Gastroesophageal sphincter (tissue), 4 donors: ENCODE data around the gene DRAP1. TPM values are rescaled to one million over a fixed set of nuclear protein-coding genes. Genes with fewer than 3 reads are reported as not detected.

Source experiments
- ATAC-seq: fragments of 150-250 bp; one replicate; pipeline ENCODE4 v1.9.1; 2016; ENCODE audit warnings: mild to moderate bottlenecking, moderate library complexity
- H3K27ac ChIP-seq, 4 donors: fragments of 200-600 bp; sonication (generic) in 3 of 4; 1 replicate in 3 of 4; 2 replicates in 1 of 4; pipeline ENCODE4 v1.5.1; 2016 to 2019
- H3K27me3 ChIP-seq: fragments of 200-600 bp; sonication (generic); one replicate; pipeline ENCODE4 v1.5.1; 2019
- H3K36me3 ChIP-seq, 2 donors: fragments of 200-600 bp; sonication (generic); one replicate each; pipeline ENCODE4 v1.5.1; 2019; ENCODE audit warnings: control low read depth in 1 of 2
- H3K4me1 ChIP-seq, 3 donors: fragments of 200-600 bp; sonication (generic); 1 replicate in 2 of 3; 2 replicates in 1 of 3; pipeline ENCODE4 v1.5.1; 2016 to 2019; ENCODE audit warnings: control low read depth in 2 of 3
- H3K4me3 ChIP-seq, 2 donors: fragments of 200-600 bp; sonication (generic); one replicate each; pipeline ENCODE4 v1.5.1; 2019; ENCODE audit warnings: mild to moderate bottlenecking in 1 of 2, moderate library complexity in 1 of 2
- H3K9me3 ChIP-seq, 3 donors: fragments of 200-600 bp; sonication (generic); one replicate each; pipeline ENCODE4 v1.5.1; 2017 to 2019; ENCODE audit warnings: control low read depth in 2 of 3
- CTCF ChIP-seq, 4 experiments: fragments of 200-600 bp in 2 of 4; fragments of 450-650 bp in 2 of 4; sonication (generic) in 1 of 4; IDR thresholded peaks; one replicate each; pipeline ENCODE4 v1.5.1; 2017 to 2019; ENCODE audit warnings: antibody characterized with exemption in 4 of 4, mild to moderate bottlenecking in 2 of 4, moderate library complexity in 2 of 4
- EP300 ChIP-seq: sonication (generic); formaldehyde crosslinking; IDR thresholded peaks from one replicate; pipeline ENCODE4 v1.6.1; 2017; ENCODE audit warnings: antibody characterized with exemption, mild to moderate bottlenecking
- POLR2A ChIP-seq, 2 donors: fragments of 450-650 bp; IDR thresholded peaks; one replicate each; pipeline ENCODE4 v1.6.1; 2017; ENCODE audit warnings: antibody characterized with exemption in 2 of 2, mild to moderate bottlenecking in 2 of 2, moderate library complexity in 1 of 2
- POLR2AphosphoS5 ChIP-seq: sonication (generic); formaldehyde crosslinking; IDR thresholded peaks from one replicate; pipeline ENCODE4 v1.6.1; 2017; ENCODE audit warnings: antibody characterized with exemption
- WGBS, 2 donors: methylation state at CpG; one replicate each; pipeline ENCODE4 v1.1.5; 2018; ENCODE audit warnings: low coverage in 1 of 2; 5-methylcytosine and 5-hydroxymethylcytosine counted together
- total RNA-seq, 4 donors: library from RNA; depleted of rRNA; stranded (reverse); fragments of >200 nt; gene quantifications; one replicate each; pipeline ENCODE4 v1.1.0, GENCODE V29; 2016

DRAP1 gene
- total RNA-seq, 4 donors from 2014 or later, result 80.2 to 118 (median 98.8) TPM

GRCh38 chr11:65906602-65907001 lies 12.6 kb upstream of the DRAP1 start:
- Histone ChIP-seq H3K9me3 (no peaks in the 10 kb centered on the region), H3K4me1 (peaks cover 0 to 6% (median 5%) of the 10 kb centered on the region in 3 donors), H3K27ac (no peak overlapping the region), H3K4me3 (no peak overlapping the region), H3K36me3 (no peaks in the 10 kb centered on the region), H3K27me3 (no peaks in the 10 kb centered on the region)
- no peak for TF ChIP-seq EP300
- TF ChIP-seq POLR2A (IDR thresholded peaks at IDR 0.05), result no peak
- no peak for TF ChIP-seq POLR2AphosphoS5
- TF ChIP-seq CTCF (IDR thresholded peaks at IDR 0.05), result no peak
- ATAC-seq, result no peak
- 82 to 90% methylated on average over 5 of the region's 5 CpGs for WGBS, 2 donors

GRCh38 chr11:65907878-65908277 lies 11.3 kb upstream of the DRAP1 start:
- Histone ChIP-seq H3K27me3 (no peaks in the 10 kb centered on the region), H3K9me3 (no peaks in the 10 kb centered on the region), H3K36me3 (no peaks in the 10 kb centered on the region), H3K4me1 (peaks cover 0 to 18% (median 11%) of the 10 kb centered on the region in 3 donors), H3K27ac (no peak overlapping the region), H3K4me3 (no peak overlapping the region)
- no peak for ATAC-seq
- no peak for TF ChIP-seq CTCF (IDR thresholded peaks at IDR 0.05)
- WGBS, 2 donors, result 73 to 89% methylated on average over 4 to 5 of the region's 6 CpGs

GRCh38 chr11:65911682-65912568 lies 7.3 kb upstream of the DRAP1 start:
- Histone ChIP-seq H3K27ac (peak overlapping the region in 2 of 4 donors; percentile 45 to 51), H3K4me3 (no peak overlapping the region), H3K36me3 (peaks cover 0 to 2% of the 10 kb centered on the region in 2 donors), H3K27me3 (no peaks in the 10 kb centered on the region), H3K4me1 (peaks cover 0 to 51% (median 30%) of the 10 kb centered on the region in 3 donors), H3K9me3 (no peaks in the 10 kb centered on the region)
- WGBS, 2 donors, result 19 to 21% methylated on average over 8 to 10 of the region's 14 CpGs
- peak; percentile 44 for ATAC-seq
- peak; percentile 62 for TF ChIP-seq POLR2AphosphoS5
- TF ChIP-seq EP300, result no peak
- TF ChIP-seq CTCF (IDR thresholded peaks at IDR 0.05), result peak in 3 of 4 experiments; percentile 27 to 45 (median 30)
- no peak for TF ChIP-seq POLR2A (IDR thresholded peaks at IDR 0.05)

GRCh38 chr11:65912845-65913244 lies 6.4 kb upstream of the DRAP1 start:
- WGBS, 2 donors, result 31% methylated on average over 2 of the region's 4 CpGs; no CpG with 5 or more reads in 1 of the 2 donors
- no peaks in the 10 kb centered on the region for H3K27me3 ChIP-seq
- no peak overlapping the region for H3K4me3 ChIP-seq
- no peak for ATAC-seq
- TF ChIP-seq EP300 (no peak), POLR2A (IDR thresholded peaks at IDR 0.05) (no peak), CTCF (IDR thresholded peaks at IDR 0.05) (no peak), POLR2AphosphoS5 (no peak)
- H3K36me3 ChIP-seq, result peaks cover 0 to 8% of the 10 kb centered on the region in 2 donors
- H3K4me1 ChIP-seq, result peaks cover 0 to 60% (median 40%) of the 10 kb centered on the region in 3 donors
- peak overlapping the region in 2 of 4 donors; percentile 1 to 8 for H3K27ac ChIP-seq
- H3K9me3 ChIP-seq, result no peaks in the 10 kb centered on the region
